ENCODE measurements around the gene IL6R. TPM values are rescaled to one million over a fixed set of nuclear protein-coding genes. Genes with fewer than 3 reads are reported as not detected.

Gene IL6R
- total and polyA plus RNA-seq, 2 donors (not counting 1 experiment from before 2014, with no cell fraction given) = 3.5 to 5.3 TPM

GRCh38 chr1:154490317-154490716 lies 85.2 kb downstream of the IL6R start:
- no peak overlapping the region for H3K27ac Mint-ChIP-seq

GRCh38 chr1:154492115-154492514 lies 87.0 kb downstream of the IL6R start:
- H3K4me2 ChIP-seq (replicated peaks; ENCODE audit: low read depth, low read length, poor library complexity, severe bottlenecking) = peak overlapping the region; percentile 71
- no peak overlapping the region for H3K4me3 ChIP-seq (ENCODE audit: control extremely low read depth in 1 of 5, extremely low read depth in 1 of 5, insufficient read depth in 1 of 5, low read depth in 2 of 5, low read length in 4 of 5)
- CTCF ChIA-PET = interaction anchor here (1.4 to 4.5 kb wide), 3 partner anchors 11 to 55 kb away, joined by 3 to 46 read pairs (median 12); no protein-coding TSS in a partner anchor
- H3K27ac ChIP-seq (ENCODE audit: low read length in 2 of 2) = no peak overlapping the region
- no peaks in the 10 kb centered on the region for H3K79me2 ChIP-seq (ENCODE audit: control insufficient read depth, insufficient read depth, low read length)
- Mint-ChIP-seq H3K9me3 (ENCODE audit: insufficient read depth) (no peaks in the 10 kb centered on the region), H3K4me3 (peak overlapping the region; percentile 26), H3K4me1 (peaks cover 57% of the 10 kb centered on the region), H3K27me3 (no peaks in the 10 kb centered on the region), H3K27ac (peak overlapping the region; percentile 79)
- H4K20me1 ChIP-seq (ENCODE audit: control insufficient read depth, insufficient read depth, low read length, poor library complexity, severe bottlenecking) = no peaks in the 10 kb centered on the region
- intact Hi-C loops (cut with micrococcal nuclease) = no loop called here
- peaks cover 59% of the 10 kb centered on the region in 2 donors for H3K4me1 ChIP-seq (ENCODE audit: control insufficient read depth in 2 of 2, insufficient read depth in 2 of 2, low read length in 2 of 2)
- no peaks in the 10 kb centered on the region for H3K9me3 ChIP-seq (ENCODE audit: control extremely low read depth in 1 of 3, control insufficient read depth in 2 of 3, insufficient read depth in 1 of 3, low read length in 2 of 3)
- ATAC-seq (ENCODE audit: low read depth) (no peak), DNase-seq (no peak)
- H3K27me3 ChIP-seq (replicated peaks in 1 of 4; ENCODE audit: control extremely low read depth in 1 of 4, control insufficient read depth in 3 of 4, insufficient read depth in 4 of 4, low read length in 3 of 4) = no peaks in the 10 kb centered on the region
- POLR2A ChIA-PET = no interaction called here
- no peak for TF ChIP-seq EZH2 (IDR thresholded peaks at IDR 0.05; ENCODE audit: borderline replicate concordance, insufficient read depth, low read depth, low read length, poor library complexity, severe bottlenecking)
- TF ChIP-seq, protein P1, sequence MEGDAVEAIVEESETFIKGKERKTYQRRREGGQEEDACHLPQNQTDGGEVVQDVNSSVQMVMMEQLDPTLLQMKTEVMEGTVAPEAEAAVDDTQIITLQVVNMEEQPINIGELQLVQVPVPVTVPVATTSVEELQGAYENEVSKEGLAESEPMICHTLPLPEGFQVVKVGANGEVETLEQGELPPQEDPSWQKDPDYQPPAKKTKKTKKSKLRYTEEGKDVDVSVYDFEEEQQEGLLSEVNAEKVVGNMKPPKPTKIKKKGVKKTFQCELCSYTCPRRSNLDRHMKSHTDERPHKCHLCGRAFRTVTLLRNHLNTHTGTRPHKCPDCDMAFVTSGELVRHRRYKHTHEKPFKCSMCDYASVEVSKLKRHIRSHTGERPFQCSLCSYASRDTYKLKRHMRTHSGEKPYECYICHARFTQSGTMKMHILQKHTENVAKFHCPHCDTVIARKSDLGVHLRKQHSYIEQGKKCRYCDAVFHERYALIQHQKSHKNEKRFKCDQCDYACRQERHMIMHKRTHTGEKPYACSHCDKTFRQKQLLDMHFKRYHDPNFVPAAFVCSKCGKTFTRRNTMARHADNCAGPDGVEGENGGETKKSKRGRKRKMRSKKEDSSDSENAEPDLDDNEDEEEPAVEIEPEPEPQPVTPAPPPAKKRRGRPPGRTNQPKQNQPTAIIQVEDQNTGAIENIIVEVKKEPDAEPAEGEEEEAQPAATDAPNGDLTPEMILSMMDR (IDR thresholded peaks at IDR 0.05) = no peak
- H2AFZ ChIP-seq (ENCODE audit: insufficient read depth, low read depth, low read length, poor library complexity, severe bottlenecking) = no peak overlapping the region
- H3K9ac ChIP-seq (ENCODE audit: low read length) = no peak overlapping the region
- no peaks in the 10 kb centered on the region for H3K36me3 ChIP-seq (replicated peaks in 1 of 2; ENCODE audit: control extremely low read depth in 1 of 2, control insufficient read depth in 1 of 2, extremely low read depth in 1 of 2, insufficient read depth in 2 of 2, low read length in 1 of 2)
- WGBS (ENCODE audit: insufficient coverage) = 14% methylated on average over 1 of the region's 4 CpGs

More at GRCh38 chr1:154490317-154490716, 85.2 kb downstream of the IL6R start:
- Mint-ChIP-seq H3K4me3 (peak overlapping the region; percentile 7), H3K9me3 (ENCODE audit: insufficient read depth) (no peaks in the 10 kb centered on the region), H3K27me3 (no peaks in the 10 kb centered on the region), H3K4me1 (peaks cover 42% of the 10 kb centered on the region)
- ChIA-PET CTCF (interaction anchor here (0.6 to 4.5 kb wide), 3 partner anchors 9 to 211 kb away, joined by 3 to 46 read pairs (median 3); no protein-coding TSS in a partner anchor), POLR2A (interaction anchor here (0.6 kb wide), 1 partner anchor 1873 kb away, joined by 3 read pairs; no protein-coding TSS in a partner anchor)
- DNase-seq = no peak
- H3K27ac ChIP-seq (ENCODE audit: low read length in 2 of 2) = no peak overlapping the region
- no peaks in the 10 kb centered on the region for H3K36me3 ChIP-seq (replicated peaks in 1 of 2; ENCODE audit: control extremely low read depth in 1 of 2, control insufficient read depth in 1 of 2, extremely low read depth in 1 of 2, insufficient read depth in 2 of 2, low read length in 1 of 2)
- 64% methylated on average over 1 of the region's 1 CpG for WGBS (ENCODE audit: insufficient coverage)
- no peak overlapping the region for H2AFZ ChIP-seq (ENCODE audit: insufficient read depth, low read depth, low read length, poor library complexity, severe bottlenecking)
- H3K79me2 ChIP-seq (ENCODE audit: control insufficient read depth, insufficient read depth, low read length) = no peaks in the 10 kb centered on the region
- no peak overlapping the region for H3K4me3 ChIP-seq (ENCODE audit: control extremely low read depth in 1 of 5, extremely low read depth in 1 of 5, insufficient read depth in 1 of 5, low read depth in 2 of 5, low read length in 4 of 5)
- H3K9ac ChIP-seq (ENCODE audit: low read length) = no peak overlapping the region
- H3K4me1 ChIP-seq (ENCODE audit: control insufficient read depth in 2 of 2, insufficient read depth in 2 of 2, low read length in 2 of 2) = peaks cover 41 to 43% of the 10 kb centered on the region in 2 donors
- no peak overlapping the region for H3K4me2 ChIP-seq (replicated peaks; ENCODE audit: low read depth, low read length, poor library complexity, severe bottlenecking)
- ATAC-seq (ENCODE audit: low read depth) = no peak
- H3K27me3 ChIP-seq (replicated peaks in 1 of 4; ENCODE audit: control extremely low read depth in 1 of 4, control insufficient read depth in 3 of 4, insufficient read depth in 4 of 4, low read length in 3 of 4) = no peaks in the 10 kb centered on the region
- no peaks in the 10 kb centered on the region for H3K9me3 ChIP-seq (ENCODE audit: control extremely low read depth in 1 of 3, control insufficient read depth in 2 of 3, insufficient read depth in 1 of 3, low read length in 2 of 3)
- intact Hi-C loops (cut with micrococcal nuclease) = no loop called here
- TF ChIP-seq EZH2 (IDR thresholded peaks at IDR 0.05; ENCODE audit: borderline replicate concordance, insufficient read depth, low read depth, low read length, poor library complexity, severe bottlenecking) = no peak
- TF ChIP-seq, protein P1 (IDR thresholded peaks at IDR 0.05) = no peak
- H4K20me1 ChIP-seq (ENCODE audit: control insufficient read depth, insufficient read depth, low read length, poor library complexity, severe bottlenecking) = no peaks in the 10 kb centered on the region

Data from B cell (primary cell).